ENCODE measurements around the gene SLC25A13.

Gene SLC25A13

DNA sequence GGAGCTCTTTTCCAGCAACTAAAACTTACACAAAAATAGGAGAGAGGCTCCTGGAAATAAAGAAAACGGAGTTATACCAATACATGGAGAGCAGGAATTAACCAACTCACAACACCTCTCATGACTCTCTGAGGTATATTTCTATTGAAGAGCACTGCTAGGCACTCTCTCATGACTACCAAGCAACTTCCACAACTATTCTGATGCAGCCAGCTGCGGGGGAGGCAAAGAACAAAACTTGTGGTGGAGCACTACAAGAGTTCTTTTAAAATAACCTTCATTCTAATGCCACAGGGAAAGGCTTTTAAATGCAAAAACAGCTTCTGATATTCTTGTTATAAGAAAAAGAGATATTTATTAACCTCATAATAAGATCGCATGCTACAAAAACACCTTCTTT, 140.7 kb downstream of the SLC25A13 start (continued):
- TF ChIP-seq, protein P1, sequence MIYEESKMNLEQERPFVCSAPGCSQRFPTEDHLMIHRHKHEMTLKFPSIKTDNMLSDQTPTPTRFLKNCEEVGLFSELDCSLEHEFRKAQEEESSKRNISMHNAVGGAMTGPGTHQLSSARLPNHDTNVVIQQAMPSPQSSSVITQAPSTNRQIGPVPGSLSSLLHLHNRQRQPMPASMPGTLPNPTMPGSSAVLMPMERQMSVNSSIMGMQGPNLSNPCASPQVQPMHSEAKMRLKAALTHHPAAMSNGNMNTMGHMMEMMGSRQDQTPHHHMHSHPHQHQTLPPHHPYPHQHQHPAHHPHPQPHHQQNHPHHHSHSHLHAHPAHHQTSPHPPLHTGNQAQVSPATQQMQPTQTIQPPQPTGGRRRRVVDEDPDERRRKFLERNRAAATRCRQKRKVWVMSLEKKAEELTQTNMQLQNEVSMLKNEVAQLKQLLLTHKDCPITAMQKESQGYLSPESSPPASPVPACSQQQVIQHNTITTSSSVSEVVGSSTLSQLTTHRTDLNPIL (CRISPR knock-in tag; IDR thresholded peaks at IDR 0.05; ENCODE audit: low read depth) = no peak
- TF ChIP-seq CSDC2 (CRISPR knock-in tag; IDR thresholded peaks at IDR 0.05) (no peak), ZNF8 (CRISPR knock-in tag; IDR thresholded peaks at IDR 0.05) (no peak), GLIS3 (CRISPR knock-in tag; IDR thresholded peaks at IDR 0.05) (no peak), RARB (CRISPR knock-in tag; IDR thresholded peaks at IDR 0.05) (no peak), BACH2 (CRISPR knock-in tag; IDR thresholded peaks at IDR 0.05; ENCODE audit: borderline replicate concordance) (no peak), ISL1 (CRISPR knock-in tag; IDR thresholded peaks at IDR 0.05) (no peak)

- TF ChIP-seq GLIS3 (CRISPR knock-in tag; IDR thresholded peaks at IDR 0.05) (no peak), BACH2 (CRISPR knock-in tag; IDR thresholded peaks at IDR 0.05; ENCODE audit: borderline replicate concordance) (no peak), ZNF565 (CRISPR knock-in tag; conservative IDR thresholded peaks at IDR 0.05; ENCODE audit: low read depth) (no peak), ZC3H10 (CRISPR knock-in tag; IDR thresholded peaks at IDR 0.05) (no peak), TOX (CRISPR knock-in tag; IDR thresholded peaks at IDR 0.05; ENCODE audit: borderline replicate concordance) (no peak), PPARA (CRISPR knock-in tag; IDR thresholded peaks at IDR 0.05; ENCODE audit: borderline replicate concordance) (no peak), ESRRG (CRISPR knock-in tag; IDR thresholded peaks at IDR 0.05) (no peak), OSR1 (CRISPR knock-in tag; IDR thresholded peaks at IDR 0.05) (no peak), RARB (CRISPR knock-in tag; IDR thresholded peaks at IDR 0.05) (no peak), CSRNP3 (CRISPR knock-in tag; IDR thresholded peaks at IDR 0.05) (no peak), CSDC2 (CRISPR knock-in tag; IDR thresholded peaks at IDR 0.05) (no peak), TCF4 (CRISPR knock-in tag; IDR thresholded peaks at IDR 0.05; ENCODE audit: borderline replicate concordance) (no peak), ZNF8 (CRISPR knock-in tag; IDR thresholded peaks at IDR 0.05) (no peak), ARNTL (CRISPR knock-in tag; IDR thresholded peaks at IDR 0.05; ENCODE audit: borderline replicate concordance, low read depth) (no peak), ZNF70 (CRISPR knock-in tag; IDR thresholded peaks at IDR 0.05) (no peak), ZFP30 (CRISPR knock-in tag; IDR thresholded peaks at IDR 0.05) (no peak)
- TF ChIP-seq, protein P1 (CRISPR knock-in tag; IDR thresholded peaks at IDR 0.05; ENCODE audit: low read depth) = no peak
- peak; percentile 57; the same call in 2 of the 3 replicates for ATAC-seq
Observed at GRCh38 chr7:96179837-96180236, 142.1 kb downstream of the SLC25A13 start.

GRCh38 chr7:96179341-96179740, 142.6 kb downstream of the SLC25A13 start:
- ATAC-seq = peak; percentile 37; the same call in 2 of the 3 replicates

More at GRCh38 chr7:96179341-96179740, 142.6 kb downstream of the SLC25A13 start:
- no peak for TF ChIP-seq TSHZ2 (CRISPR knock-in tag; IDR thresholded peaks at IDR 0.05)
- TF ChIP-seq, protein P2, sequence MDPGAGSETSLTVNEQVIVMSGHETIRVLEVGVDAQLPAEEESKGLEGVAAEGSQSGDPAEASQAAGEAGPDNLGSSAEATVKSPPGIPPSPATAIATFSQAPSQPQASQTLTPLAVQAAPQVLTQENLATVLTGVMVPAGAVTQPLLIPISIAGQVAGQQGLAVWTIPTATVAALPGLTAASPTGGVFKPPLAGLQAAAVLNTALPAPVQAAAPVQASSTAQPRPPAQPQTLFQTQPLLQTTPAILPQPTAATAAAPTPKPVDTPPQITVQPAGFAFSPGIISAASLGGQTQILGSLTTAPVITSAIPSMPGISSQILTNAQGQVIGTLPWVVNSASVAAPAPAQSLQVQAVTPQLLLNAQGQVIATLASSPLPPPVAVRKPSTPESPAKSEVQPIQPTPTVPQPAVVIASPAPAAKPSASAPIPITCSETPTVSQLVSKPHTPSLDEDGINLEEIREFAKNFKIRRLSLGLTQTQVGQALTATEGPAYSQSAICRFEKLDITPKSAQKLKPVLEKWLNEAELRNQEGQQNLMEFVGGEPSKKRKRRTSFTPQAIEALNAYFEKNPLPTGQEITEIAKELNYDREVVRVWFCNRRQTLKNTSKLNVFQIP (CRISPR knock-in tag; IDR thresholded peaks at IDR 0.05; ENCODE audit: borderline replicate concordance, low read depth) = no peak
- TF ChIP-seq ZC3H10 (CRISPR knock-in tag; IDR thresholded peaks at IDR 0.05) = no peak
- TF ChIP-seq GLIS3 (CRISPR knock-in tag; IDR thresholded peaks at IDR 0.05) = no peak
- no peak for TF ChIP-seq TCF4 (CRISPR knock-in tag; IDR thresholded peaks at IDR 0.05; ENCODE audit: borderline replicate concordance)
- TF ChIP-seq, protein P1 (CRISPR knock-in tag; IDR thresholded peaks at IDR 0.05; ENCODE audit: low read depth) = no peak
- TF ChIP-seq, protein P3, sequence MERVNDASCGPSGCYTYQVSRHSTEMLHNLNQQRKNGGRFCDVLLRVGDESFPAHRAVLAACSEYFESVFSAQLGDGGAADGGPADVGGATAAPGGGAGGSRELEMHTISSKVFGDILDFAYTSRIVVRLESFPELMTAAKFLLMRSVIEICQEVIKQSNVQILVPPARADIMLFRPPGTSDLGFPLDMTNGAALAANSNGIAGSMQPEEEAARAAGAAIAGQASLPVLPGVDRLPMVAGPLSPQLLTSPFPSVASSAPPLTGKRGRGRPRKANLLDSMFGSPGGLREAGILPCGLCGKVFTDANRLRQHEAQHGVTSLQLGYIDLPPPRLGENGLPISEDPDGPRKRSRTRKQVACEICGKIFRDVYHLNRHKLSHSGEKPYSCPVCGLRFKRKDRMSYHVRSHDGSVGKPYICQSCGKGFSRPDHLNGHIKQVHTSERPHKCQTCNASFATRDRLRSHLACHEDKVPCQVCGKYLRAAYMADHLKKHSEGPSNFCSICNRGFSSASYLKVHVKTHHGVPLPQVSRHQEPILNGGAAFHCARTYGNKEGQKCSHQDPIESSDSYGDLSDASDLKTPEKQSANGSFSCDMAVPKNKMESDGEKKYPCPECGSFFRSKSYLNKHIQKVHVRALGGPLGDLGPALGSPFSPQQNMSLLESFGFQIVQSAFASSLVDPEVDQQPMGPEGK (CRISPR knock-in tag; IDR thresholded peaks at IDR 0.05; ENCODE audit: borderline replicate concordance) = no peak
- TF ChIP-seq ZNF565 (CRISPR knock-in tag; conservative IDR thresholded peaks at IDR 0.05; ENCODE audit: low read depth) = no peak
- no peak for TF ChIP-seq ZFP3 (CRISPR knock-in tag; IDR thresholded peaks at IDR 0.05)
- no peak for TF ChIP-seq ZFP30 (CRISPR knock-in tag; IDR thresholded peaks at IDR 0.05)
- no peak for TF ChIP-seq TOX (CRISPR knock-in tag; IDR thresholded peaks at IDR 0.05; ENCODE audit: borderline replicate concordance)
- TF ChIP-seq ARNTL (CRISPR knock-in tag; IDR thresholded peaks at IDR 0.05; ENCODE audit: borderline replicate concordance, low read depth) = no peak
- TF ChIP-seq SNAI2 (CRISPR knock-in tag; IDR thresholded peaks at IDR 0.05) = no peak
- no peak for TF ChIP-seq CSDC2 (CRISPR knock-in tag; IDR thresholded peaks at IDR 0.05)
- TF ChIP-seq PPARA (CRISPR knock-in tag; IDR thresholded peaks at IDR 0.05; ENCODE audit: borderline replicate concordance) = no peak
- no peak for TF ChIP-seq RARB (CRISPR knock-in tag; IDR thresholded peaks at IDR 0.05)
- no peak for TF ChIP-seq ISL1 (CRISPR knock-in tag; IDR thresholded peaks at IDR 0.05)
- TF ChIP-seq CSRNP3 (CRISPR knock-in tag; IDR thresholded peaks at IDR 0.05) = no peak

Data from SK-N-SH treated with all-trans-retinoic acid at 6 μM for 48 hours (cell line).